OCI-LY3 (cell line): Measurements from ENCODE around the gene VAT1L.

ENCODE experiments used
- CTCF ChIP-seq: fragments of 200-600, 300-600 bp; sonication (generic); IDR thresholded peaks from 2 replicates; pipeline ENCODE4 v1.5.1; 2014; ENCODE audit warnings: antibody characterized with exemption, low read length, low read depth
- EZH2phosphoT487 ChIP-seq: fragments of 200-600 bp; shearing (Covaris generic); IDR thresholded peaks from 2 replicates; pipeline ENCODE4 v1.6.1; 2018; ENCODE audit warnings: antibody characterized with exemption, mixed run types, low read depth

- no peak for TF ChIP-seq CTCF
- no peak for TF ChIP-seq EZH2phosphoT487
Observed at GRCh38 chr16:77898671-77899211, 110.4 kb downstream of the VAT1L start.
